GM23338 (cell line): ENCODE measurements around the gene RFX6.

Source experiments
- EZH2 ChIP-seq: fragments of 200-600 bp; sonication (generic); IDR thresholded peaks from one replicate; pipeline ENCODE4 v1.8.0; 2017; ENCODE audit warnings: antibody characterized with exemption, mild to moderate bottlenecking, low read depth; ENCODE audit not compliant: unreplicated experiment
- JUNB ChIP-seq: IDR thresholded peaks from one replicate; pipeline ENCODE4 v1.6.1; 2016; ENCODE audit warnings: antibody characterized with exemption; ENCODE audit not compliant: unreplicated experiment
- TF ChIP-seq, protein P1 (sequence below), 2 experiments: fragments of 200-600 bp in 1 of 2; sonication (generic) in 1 of 2; conservative IDR thresholded peaks; 2 replicates each; pipeline versions ENCODE4 v1.5.1 to v1.6.1; 2016 to 2017; ENCODE audit warnings: antibody characterized with exemption in 2 of 2, low read depth in 2 of 2, mild to moderate bottlenecking in 2 of 2, moderate library complexity in 1 of 2
- TF ChIP-seq, protein P2 (sequence below): IDR thresholded peaks from 2 replicates; pipeline ENCODE4 v1.6.1; 2016; ENCODE audit warnings: antibody characterized with exemption

DNA sequence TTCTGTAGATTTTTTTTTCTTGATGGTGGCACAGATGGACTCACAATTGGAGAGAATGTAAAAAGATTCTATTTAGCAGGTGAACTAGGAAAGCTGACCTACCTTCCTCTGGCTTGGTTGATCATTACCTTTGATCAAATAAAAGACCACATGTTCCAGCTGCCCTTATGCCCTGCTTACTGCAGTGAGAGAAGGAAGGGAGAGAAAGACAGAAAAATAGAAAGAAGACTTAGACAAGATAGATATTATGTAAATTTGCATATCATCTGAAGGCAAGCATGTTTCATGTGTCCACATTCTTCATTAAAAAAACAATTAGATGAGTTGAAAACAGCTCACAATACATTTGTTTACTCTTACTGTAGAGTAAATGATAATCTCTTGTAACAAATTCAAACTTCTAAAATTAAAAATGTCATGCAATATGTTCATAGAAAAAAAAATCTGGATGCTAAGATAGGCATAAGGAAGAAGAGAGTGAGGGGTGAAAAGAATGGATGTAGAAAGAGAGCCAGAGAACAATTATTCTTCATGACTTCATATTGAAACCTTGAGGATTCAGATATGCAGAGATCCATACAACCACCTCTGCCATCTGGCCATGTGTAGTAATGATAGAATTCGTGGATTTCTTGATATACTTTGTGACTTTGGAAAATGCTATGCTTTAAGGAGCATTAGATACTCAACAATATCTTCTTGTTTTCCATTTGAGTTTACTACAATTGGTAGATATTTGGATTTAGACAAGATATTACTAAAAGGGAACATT lies 71.7 kb downstream of the RFX6 start:
- TF ChIP-seq, protein P1, sequence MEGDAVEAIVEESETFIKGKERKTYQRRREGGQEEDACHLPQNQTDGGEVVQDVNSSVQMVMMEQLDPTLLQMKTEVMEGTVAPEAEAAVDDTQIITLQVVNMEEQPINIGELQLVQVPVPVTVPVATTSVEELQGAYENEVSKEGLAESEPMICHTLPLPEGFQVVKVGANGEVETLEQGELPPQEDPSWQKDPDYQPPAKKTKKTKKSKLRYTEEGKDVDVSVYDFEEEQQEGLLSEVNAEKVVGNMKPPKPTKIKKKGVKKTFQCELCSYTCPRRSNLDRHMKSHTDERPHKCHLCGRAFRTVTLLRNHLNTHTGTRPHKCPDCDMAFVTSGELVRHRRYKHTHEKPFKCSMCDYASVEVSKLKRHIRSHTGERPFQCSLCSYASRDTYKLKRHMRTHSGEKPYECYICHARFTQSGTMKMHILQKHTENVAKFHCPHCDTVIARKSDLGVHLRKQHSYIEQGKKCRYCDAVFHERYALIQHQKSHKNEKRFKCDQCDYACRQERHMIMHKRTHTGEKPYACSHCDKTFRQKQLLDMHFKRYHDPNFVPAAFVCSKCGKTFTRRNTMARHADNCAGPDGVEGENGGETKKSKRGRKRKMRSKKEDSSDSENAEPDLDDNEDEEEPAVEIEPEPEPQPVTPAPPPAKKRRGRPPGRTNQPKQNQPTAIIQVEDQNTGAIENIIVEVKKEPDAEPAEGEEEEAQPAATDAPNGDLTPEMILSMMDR (conservative IDR thresholded peaks at IDR 0.05; ENCODE audit: low read depth in 2 of 2), result no peak
- TF ChIP-seq EZH2 (no peak), JUNB (no peak)
- TF ChIP-seq, protein P2, sequence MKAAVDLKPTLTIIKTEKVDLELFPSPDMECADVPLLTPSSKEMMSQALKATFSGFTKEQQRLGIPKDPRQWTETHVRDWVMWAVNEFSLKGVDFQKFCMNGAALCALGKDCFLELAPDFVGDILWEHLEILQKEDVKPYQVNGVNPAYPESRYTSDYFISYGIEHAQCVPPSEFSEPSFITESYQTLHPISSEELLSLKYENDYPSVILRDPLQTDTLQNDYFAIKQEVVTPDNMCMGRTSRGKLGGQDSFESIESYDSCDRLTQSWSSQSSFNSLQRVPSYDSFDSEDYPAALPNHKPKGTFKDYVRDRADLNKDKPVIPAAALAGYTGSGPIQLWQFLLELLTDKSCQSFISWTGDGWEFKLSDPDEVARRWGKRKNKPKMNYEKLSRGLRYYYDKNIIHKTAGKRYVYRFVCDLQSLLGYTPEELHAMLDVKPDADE, result no peak
